Left renal cortex interstitium (tissue), 4 donors: Measurements from ENCODE around the gene TSPAN2. TPM values are rescaled to one million over a fixed set of nuclear protein-coding genes. Genes with fewer than 3 reads are reported as not detected.

Experiments used
- DNase-seq, 4 donors: peaks; one replicate each; pipeline ENCODE4 v3.0.0-alpha.2; 2013; ENCODE audit warnings: low read depth in 4 of 4, low spot score in 2 of 4, missing footprints in 1 of 4
- polyA plus RNA-seq, 4 donors: library from polyadenylated mRNA; unstranded; fragments of 120-200 nt; gene quantifications; one replicate each; pipeline ENCODE4 v1.2.1, GENCODE V29; 2013; ENCODE audit not compliant: insufficient read length in 4 of 4

TSPAN2 gene
- polyA plus RNA-seq, 4 donors = 36.8 to 39.5 (median 37.6) TPM

DNA sequence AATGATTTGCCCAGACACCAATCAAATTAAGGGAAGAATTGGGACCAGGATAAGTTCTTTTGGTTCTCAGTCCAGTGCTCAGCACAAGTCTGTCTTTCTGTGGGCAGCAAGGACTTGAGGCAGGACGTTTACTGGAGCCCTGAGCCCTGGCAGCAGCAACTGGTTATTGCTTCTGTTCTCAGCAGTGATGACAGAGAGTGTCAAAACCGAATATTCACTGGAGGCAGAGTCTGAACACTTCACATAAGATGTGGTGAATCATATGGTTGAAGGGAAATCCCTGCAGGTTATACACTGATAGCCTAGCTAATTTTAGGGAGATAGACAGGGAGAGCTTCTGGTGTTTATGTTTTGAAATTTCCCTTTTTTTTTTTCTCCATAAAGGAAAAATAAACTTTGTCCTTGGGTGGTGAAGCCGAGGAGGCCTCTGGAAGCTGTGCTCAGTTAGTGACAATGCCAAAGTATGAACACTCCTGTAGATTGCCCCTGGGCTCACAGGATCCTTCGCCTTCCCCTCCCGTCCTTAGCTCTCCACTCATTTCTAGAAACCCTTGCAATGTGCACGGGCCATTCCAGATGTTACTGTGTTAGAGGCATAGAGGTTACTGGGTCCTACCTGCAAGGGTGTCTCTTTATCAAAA is 26.3 kb upstream of the TSPAN2 start:
- DNase-seq = no peak

DNA sequence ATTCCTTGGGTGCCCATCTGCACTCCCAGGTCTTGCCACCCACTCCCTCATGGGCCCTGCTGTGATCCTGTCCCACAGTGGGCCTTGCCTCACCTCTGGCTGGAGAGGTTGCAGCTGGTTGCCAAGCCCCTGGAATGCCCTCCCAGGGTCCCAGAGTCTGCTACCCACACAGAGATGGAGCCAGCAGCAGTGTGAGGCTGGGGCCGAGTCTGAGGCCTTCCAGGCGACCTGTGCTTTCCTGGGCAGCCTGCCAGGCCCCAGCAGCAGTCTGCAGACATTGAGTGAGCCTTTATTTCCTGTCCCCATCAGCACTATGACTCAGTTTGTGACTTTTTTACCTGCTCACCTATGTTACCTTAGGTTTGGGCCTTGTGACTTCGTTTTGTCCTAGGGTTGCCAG is 25.0 kb upstream of the TSPAN2 start:
- DNase-seq = no peak

DNA sequence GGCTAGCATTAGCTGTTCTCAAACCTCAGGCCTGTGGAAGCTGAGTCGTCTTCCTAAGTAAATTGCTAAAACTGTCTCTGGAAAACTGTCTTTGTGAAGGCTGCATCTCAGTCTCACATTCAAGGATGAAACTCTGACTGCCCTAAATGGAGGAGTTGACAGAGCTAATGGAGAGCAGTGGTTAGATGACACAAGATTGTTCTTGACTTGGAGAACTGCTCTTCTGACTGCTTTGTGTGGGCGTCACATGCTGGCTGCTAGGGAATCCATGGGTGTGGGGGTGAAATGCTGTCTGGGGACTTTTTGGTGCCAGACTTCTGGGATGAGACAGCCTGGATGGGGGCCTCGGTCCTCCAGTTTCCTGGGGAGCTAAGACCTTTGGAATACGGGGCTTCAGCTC is 24.5 kb upstream of the TSPAN2 start:
- no peak for DNase-seq

DNA sequence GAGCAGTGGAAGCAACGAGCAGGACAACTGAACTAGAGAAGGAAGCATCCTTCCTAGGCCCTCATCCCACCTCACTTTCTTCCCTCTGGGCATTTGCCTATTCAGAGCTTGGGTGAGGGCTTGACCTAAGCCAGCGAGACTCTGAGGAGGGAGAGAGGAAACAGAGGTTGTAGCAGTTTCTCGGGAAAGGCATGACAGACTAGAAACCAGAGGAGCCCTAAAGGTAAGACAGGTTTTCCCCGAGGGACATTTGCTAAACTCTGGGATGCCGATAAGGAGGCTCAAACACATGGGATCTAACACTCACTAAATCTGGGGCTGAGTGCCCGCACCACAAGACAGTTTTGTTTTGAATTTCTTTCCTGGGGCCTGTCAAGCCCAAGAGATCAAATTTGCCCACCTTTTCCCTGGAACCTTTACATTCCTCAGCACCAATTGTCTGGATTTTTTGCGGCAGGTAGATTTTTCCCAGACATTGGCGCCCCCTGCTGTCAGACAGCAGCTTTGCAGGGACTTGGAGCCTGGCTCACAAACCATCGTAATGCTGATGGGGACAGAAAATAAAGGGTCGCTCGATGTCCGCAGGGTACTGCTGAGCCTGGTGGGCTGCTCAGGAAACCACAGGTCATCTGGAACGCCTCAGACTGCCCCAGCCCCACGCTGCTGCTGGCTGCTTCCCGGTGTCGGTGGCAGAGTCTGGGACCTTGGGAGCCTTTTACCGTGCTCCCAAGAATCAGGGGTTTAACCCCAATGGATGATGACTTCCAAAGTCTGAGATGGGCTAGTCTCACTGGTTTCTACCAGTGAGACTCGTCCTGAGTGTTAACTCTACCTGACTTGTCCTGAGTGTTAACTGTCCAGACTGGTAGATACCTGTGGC is 23.4 kb upstream of the TSPAN2 start:
- no peak for DNase-seq

DNA sequence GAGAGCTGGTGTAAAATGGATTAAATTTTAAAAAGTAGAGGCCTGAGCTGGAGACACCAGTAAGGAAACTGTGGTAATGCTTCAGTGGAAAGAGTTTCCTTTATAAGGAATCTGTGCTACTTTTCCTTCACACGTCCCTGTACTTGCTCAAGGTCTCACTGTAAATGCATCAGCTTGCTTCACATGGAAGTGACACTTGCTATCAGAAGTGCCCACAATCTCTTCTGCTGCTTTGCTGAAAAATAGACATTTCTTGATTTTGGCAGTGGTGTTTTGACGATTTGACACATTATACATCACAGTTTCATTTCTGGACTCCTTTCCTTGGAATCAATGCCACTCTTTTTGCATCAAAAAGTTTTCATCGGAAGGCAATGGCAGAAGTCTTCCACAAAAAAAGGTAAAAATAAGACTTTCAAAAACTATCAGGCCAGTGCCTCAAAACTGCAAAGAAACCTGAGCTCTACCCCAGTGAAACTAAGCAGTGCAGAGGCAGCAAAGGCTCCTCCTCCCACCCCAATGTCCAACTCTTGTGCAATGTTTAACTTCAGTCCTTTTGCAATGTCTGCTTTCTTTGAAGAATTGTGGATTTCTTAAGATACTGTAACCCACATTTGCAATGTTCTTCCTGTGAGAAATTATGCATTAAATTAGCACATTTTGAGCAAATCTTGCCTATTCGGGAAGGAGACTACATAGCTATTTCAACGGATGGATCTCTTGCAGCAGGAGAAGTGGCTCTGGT is 18.4 kb upstream of the TSPAN2 start:
- DNase-seq = no peak

DNA sequence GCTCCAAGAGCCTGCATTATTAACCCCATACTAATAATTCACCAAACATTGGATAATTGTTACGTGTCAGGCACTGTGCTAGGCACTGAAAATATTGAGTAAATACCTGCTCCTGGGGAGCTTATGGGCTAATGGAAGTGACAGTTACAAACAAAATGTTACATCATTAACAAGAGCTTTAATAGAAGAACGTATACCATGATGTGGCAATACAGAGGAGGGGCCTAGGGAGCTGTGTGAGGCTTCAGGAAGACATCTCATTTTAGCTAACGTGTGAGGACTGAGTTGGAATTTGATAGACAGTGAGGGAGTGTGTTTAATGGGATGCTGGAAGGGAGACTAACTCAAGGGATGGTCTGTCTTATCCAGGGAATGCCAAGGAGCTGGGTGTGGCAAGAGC is 16.5 kb upstream of the TSPAN2 start:
- no peak for DNase-seq

DNA sequence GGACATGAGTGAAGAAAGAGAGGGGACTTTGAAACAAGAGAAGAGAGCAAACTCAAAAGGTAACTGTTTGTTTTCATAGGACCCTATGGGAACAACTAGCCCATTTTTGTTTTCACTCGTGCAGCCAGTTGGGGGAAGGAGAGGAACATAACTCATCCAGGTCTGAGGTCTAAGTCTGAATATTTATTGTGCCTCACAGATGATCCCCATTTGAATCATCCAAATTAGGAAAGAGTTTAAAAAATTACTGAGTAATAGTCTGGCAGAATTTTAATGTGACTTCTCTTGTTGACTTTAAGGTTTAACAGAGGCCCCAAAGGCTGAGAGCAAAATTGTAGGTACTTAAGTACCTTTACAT is 10.4 kb upstream of the TSPAN2 start:
- DNase-seq = no peak

DNA sequence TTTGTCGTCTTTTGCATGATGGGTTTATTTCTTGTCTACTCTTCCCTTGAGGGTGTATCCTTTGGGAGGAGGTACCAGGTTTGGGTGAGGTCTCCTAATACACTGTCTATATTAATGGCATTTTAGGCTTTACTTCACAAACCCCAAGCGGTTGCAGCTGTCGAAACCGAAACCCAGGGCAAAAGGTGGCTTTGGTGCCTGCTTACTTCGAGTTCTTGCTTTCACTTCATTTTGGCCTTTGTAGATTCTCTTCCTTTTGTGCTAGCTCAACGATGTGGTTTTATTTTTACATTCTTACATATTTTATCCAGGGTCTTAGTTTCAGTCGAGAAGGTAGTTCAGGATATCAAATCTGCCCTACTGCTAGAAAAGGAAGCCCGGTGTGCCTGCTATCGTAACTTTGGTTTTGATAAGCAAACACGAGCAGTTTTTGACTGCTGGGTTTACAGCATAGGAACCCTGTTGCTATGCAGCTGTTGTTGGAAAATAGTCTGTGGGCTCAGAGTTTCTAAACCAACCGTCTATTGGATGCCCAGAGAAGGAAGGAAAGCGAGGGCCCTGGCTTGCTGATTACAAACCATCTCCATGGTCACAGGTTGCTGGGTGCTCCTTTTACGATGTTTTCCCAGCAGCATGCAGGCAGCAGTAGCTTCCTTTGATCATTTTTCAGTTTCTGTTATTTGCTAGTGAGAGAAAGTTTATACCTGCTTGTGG is 9.8 kb upstream of the TSPAN2 start:
- DNase-seq = no peak

DNA sequence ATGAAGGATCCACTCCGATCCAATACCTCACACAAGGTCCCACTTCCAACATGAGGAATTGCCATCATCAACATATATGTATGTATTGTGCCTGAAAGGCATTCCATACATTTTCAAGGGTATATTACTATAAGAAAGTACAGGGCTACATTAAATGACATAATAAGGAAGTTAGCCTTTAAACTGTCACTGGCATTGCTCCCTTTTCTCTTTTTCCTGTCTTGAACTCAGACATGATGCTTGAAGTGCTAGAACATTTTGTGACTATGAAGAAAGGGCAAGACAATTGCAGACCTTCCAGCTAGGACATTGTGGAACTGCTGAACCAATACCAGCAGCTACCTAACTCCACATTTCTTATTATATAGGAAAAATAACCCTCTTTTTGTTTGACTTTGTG is 2.9 kb upstream of the TSPAN2 start:
- DNase-seq = no peak

DNA sequence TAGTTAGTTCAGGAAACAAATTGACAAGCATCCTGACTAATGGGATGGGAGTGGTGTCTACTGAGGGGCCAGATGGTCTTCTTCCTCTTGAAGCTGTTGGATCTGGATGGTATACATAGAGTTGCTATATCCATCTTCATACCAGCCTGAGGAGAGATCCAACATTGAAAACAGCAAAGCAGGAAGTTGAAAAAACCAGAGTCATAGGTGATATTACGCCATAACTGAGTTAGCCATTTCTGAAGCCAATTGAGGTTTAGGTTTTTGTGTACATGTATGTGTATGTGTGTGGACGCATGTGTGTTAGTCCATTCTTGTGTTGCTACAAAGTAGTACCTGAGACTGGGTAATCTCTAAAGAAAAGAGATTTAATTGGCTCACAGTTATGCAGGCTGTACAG is 2.3 kb upstream of the TSPAN2 start:
- no peak for DNase-seq

DNA sequence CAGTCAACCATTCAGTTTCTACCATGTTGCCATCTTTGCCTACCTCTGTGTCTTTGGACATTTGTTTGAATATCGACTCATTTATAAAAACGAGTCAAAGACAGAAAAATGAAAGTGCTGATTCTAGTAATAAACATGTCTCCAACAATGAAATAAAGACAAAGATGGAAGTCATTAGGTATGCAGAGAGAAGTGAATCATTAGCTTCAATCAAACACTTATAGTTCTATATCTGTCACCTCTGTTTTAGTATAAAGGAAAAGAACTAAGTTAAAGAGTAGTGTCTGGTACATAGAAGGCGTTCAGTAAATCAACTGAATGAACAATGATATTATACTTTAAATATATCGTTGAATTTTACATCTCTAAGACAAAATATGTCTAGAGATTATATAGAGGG is 1.7 kb upstream of the TSPAN2 start:
- DNase-seq = no peak

DNA sequence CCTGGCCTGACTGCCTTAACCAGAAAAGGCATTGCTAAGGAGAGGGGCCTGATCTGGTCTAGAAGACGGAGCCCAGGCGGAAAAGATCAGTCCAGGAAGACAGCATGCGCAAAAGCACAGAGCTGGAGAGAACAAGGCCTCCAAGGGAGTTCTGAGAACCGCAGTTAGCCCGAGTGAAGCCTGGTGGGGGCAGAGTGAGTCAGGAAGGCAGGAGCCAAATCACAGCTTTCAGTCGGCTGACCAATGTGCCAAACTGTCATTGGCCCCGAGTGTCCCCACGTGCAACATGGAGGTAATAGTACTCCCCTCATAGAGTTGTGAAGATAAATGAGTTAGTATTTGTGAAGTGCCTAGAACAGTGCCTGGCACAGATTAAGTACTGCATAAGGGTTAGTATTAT is 1.2 kb upstream of the TSPAN2 start:
- DNase-seq = no peak

DNA sequence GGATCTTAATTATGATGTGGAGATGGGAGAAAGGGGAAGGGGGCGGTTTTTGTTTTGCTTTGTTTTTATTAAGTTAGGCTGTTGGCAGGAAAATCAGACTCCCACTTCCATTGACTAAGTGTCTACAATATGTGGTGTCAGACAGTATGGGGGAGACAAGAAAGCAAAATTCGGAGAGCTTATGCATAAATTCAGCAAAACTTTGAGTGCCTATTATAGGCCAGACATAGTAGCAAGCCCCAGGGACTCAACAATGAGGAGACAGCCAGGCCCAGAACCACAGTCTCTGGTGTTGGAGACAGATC is 835 bp upstream of the TSPAN2 start:
- no peak for DNase-seq

DNA sequence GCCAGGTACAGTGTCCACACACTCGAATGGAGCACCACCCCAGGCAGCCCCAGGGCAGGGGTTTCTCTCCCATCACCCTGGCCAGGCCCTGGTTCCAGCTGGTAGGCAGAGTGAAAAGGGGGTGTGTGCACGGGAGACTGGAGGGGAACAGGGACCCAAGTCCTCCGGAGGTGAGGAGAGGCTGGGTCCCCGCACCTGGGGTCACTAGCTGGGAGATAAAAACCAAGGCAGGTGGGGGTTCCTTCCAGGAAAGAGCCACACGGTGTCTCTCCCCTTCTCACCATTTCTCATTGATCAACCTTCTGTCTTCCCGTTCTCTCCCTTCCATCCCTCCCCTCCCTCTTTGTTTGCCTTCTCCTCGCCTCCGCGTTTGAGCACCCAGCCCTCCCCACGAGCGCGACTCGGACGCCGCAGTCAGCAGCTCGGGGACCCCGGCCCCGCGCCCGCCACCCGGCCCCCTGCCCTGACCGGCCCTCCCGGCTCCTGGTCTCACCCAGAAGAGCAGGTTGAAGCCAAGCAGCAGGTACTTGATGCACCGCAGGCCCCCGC is 358 bp downstream of the TSPAN2 start:
- no peak for DNase-seq

DNA sequence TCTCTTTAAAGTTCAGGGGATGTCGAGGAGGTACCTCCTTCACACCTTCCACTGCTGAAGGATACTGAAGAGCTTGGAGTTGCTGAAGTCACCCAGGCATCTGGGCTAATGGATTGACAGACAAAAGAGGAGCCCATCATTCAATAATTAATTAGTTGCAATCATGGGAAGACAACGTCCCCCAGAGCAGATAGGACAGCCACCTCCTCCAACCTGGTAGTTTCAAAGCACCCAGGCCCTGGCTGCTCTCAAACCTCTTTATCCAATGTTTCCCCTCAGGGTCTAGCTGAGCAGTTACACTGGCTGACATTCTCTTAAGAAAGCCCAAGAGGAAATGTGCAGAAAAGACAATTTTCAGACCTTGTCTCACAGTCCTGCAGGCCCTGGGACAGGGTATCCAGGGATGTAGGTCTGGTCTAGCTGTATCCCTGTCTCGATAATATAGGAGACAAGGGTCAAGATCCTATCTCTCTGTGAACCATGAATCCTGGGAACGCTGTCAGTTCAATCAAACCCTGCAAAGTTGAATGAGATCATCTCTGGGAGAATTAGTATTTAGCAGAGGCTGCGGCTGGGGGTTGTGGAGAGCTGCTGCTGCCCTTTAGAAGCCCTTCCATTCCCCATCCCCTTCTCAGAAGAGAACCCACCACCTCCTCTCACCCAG is 1.1 kb downstream of the TSPAN2 start:
- DNase-seq = no peak

DNA sequence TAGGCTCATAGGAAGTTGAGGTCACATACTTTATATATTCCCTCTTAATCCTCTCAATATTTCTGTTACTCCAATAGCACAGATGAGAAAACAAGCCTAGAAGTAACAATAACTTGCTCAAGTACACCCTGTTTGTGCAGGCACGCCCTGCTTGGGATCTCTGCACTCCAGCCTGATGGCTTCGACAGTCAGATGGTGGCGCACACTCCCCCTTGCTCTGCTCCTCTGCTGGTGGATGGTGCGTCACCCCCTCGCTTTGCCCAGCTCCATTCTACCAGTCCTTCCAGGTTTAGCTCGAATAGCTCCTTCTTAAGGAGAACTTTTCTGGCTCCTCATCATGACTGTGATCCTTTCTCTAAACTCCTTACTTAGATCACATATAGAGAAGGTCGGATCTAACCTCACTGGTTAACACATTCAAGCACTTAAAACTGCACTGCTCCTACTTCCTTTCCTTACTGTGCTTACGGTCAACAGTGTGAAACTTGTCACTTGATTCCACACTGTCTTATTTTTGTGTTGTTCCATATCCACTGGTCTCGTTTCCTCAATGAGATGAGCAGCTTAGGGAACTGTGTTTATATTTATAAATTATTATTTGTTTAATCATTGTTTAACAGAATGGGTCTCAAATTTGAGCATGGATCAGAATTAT is 3.0 kb downstream of the TSPAN2 start:
- DNase-seq = no peak

DNA sequence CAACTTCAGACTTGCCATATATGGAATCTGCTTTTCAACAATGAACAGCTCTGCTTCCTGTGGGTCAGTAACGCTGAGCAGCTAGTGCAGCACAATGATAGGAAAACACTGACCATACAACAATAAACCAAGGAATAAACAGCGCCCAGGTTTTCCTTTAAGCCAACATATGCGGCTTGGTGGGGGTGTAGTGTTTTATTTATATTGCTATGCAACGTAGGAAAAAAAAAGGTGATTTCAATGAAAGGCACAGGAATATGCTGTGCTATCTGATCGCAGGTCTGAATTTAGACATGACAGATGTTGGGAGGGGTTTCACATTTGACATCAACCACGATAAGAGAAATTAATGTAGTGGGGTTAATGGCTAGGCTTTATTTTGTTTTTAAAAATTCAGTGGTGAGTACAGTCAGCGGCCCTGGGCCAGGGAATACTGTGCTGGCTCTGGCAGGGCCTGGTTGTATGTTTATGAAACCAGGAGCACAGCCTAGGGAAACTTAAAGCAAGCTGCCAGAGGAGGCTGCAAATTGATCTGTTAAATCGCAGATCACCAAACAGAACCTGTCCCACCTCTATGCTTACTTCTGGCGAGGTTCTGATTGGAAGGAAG is 4.3 kb downstream of the TSPAN2 start:
- DNase-seq = no peak

DNA sequence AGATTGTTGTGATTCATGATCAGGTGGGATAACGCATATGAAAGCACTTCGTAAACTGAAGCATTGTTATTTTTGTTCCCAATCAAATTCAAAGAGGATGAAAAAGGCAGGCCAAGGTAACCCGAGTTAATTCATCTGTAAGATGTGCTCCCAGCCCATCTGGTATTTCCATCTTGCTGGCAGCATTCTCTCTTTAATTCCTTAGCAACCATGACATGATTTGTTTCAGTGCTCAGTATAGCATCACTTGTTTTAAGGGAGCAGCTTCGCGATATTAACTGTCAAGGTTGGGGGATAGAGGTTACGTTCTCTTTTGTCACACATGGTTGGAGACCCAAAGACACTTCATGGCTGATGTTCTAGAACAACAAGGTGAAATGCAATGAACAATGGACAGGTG is 6.4 kb downstream of the TSPAN2 start:
- no peak for DNase-seq

DNA sequence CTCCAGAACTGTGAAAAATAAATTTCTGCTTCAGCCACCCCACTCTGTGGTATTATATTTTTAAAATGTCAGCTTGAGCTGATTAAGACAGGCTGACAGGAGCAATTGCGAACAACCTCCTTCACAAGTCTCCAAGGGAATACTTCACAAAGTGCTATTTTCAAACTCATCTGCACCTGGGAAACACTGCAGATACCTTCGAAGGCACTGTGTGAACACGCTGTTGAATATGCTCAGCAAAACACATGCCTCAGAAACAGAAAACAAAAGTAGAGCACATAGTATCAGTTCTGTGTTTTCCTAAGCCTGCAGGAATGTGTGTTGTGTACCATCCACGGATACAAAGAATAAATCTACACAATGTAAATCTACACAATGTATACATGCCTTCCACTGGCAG is 10.6 kb downstream of the TSPAN2 start:
- no peak for DNase-seq

DNA sequence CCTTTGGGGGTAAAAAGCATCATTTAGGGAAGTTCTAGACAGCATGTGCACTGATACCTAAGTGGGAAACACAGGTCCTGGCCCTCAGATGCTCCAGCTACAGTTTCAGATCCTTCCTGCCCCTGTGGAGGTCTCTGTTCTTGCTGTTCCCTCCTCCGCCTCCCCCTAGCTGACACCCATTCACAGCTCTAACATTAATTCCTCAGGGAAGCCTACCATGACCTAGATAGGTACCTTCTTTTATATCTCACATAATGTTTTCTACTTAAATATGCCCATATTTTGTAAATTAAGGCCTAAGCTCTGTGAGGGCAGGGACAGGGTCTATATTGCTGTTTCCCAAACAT is 11.3 kb downstream of the TSPAN2 start:
- DNase-seq = no peak
